GM12872 (cell line): Measurements from ENCODE around the gene PARD3B.

Source experiments
- TF ChIP-seq, protein P1 (sequence below): IDR thresholded peaks from 3 replicates; pipeline ENCODE4 v1.5.1; 2011; ENCODE audit warnings: low read depth, mild to moderate bottlenecking, low read length, moderate library complexity; ENCODE audit not compliant: insufficient read depth

The PARD3B gene

DNA sequence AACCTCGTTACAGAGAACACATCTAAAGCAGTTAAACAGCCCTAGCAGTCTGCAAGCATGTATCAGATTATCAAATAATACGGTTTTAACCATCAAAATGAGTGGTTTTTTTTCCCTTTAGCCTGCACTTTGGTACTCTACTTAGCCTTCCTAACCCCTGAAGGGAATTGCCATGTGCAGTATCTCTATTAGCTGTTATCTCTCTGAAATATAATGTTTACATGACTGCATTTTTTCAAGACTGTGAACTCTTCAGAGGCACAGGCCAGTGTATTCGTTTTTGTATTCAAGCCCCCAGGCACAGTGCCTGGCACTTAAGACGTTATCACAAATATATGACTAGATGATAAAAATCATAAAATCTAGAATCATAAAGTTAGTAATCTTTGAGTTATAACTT, 509.5 kb downstream of the PARD3B start:
- TF ChIP-seq, protein P1, sequence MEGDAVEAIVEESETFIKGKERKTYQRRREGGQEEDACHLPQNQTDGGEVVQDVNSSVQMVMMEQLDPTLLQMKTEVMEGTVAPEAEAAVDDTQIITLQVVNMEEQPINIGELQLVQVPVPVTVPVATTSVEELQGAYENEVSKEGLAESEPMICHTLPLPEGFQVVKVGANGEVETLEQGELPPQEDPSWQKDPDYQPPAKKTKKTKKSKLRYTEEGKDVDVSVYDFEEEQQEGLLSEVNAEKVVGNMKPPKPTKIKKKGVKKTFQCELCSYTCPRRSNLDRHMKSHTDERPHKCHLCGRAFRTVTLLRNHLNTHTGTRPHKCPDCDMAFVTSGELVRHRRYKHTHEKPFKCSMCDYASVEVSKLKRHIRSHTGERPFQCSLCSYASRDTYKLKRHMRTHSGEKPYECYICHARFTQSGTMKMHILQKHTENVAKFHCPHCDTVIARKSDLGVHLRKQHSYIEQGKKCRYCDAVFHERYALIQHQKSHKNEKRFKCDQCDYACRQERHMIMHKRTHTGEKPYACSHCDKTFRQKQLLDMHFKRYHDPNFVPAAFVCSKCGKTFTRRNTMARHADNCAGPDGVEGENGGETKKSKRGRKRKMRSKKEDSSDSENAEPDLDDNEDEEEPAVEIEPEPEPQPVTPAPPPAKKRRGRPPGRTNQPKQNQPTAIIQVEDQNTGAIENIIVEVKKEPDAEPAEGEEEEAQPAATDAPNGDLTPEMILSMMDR, result no peak

DNA sequence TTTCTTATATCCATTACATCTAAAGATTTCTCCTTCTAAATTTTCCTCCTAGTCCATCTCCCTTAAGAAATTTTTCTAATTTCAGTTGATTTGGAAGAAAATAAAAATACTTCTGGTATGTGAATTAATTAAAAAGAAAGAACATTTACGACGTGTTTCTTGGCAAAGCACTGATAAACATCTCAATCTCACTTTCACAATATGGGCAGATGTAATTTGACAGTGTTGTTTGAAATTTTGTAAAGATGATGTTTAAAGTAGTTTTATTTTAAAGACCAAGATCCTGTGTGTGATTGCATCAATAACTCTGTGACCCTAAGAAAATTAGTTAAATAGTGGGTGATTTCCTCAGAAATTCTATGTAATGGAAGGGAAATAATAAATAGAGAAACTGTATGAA, 510.0 kb downstream of the PARD3B start:
- TF ChIP-seq, protein P1, result no peak

DNA sequence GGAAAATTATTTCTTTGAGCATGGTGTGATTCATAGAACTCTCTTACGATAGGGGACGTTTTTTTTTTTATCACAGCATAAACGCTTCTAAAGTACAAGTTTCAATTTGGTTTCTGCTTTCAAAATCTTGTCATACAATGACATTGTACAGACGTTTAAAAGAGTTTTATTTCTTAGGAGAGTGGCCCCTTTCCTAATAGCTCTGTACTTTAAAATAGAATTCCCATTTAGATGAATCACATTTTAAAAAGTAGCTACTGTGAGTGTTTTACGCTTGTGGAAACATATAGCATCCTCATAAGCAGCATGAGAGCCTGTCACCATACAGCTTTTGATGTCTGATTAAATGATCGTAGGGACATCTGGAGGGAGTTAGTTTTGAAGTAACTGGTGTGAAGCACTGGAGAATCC, 510.9 kb downstream of the PARD3B start:
- TF ChIP-seq, protein P1, result no peak

DNA sequence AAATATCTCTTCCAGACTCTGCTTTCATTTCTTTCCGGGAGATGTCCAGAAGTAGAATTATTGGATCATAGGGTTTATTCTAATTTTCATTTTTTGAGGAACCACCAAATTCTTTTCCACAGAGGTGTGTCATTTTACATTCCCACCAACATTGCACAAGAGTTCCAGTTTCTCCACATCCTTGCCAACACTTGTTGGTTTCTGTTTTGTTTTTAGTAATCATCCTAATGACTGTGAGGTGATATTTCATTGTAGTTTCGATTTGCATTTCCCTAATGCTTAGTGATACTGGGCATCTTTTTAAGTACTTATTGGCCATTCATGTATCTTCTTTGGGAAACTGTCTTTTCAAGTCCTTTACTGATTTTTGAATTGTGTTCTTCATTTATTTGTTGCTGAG, 513.1 kb downstream of the PARD3B start:
- TF ChIP-seq, protein P1, result no peak

DNA sequence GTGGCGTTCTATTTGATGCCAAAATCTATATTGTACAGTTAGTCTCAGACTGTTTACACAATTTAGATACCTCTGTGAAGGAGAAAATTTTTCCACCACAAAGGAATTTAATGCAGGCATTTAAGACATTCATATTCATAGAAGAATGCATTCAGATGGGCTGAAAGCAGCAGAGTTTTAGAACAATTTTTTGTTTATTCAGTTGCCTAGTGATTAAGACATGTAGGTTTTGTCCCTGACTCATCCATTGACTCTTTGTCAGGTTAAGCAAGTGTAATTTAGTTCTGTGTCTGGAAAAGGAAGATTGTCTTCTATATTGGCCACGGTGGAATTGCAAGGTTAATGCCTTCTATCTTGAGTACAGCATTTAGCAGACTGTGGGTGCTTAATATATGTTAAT, 515.0 kb downstream of the PARD3B start:
- TF ChIP-seq, protein P1, result no peak

DNA sequence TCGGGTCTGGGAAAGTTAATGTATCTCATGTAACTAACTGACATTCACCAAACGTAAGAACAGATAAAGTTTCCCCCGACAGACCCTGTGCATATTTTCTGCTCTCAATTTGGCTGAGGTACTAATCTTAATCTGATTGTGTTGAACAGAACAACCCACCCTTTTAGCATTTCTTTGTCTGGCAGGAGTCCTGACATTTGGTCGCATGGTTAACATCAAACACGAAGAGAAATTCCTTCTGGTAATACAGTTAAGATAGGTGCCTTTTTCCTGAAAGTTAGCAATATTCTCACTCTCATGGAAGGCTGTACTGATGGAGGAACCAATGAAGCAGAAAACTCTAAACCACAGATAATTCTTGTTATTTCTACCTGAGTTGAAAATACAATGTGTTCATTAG, 520.8 kb downstream of the PARD3B start:
- TF ChIP-seq, protein P1, result no peak

DNA sequence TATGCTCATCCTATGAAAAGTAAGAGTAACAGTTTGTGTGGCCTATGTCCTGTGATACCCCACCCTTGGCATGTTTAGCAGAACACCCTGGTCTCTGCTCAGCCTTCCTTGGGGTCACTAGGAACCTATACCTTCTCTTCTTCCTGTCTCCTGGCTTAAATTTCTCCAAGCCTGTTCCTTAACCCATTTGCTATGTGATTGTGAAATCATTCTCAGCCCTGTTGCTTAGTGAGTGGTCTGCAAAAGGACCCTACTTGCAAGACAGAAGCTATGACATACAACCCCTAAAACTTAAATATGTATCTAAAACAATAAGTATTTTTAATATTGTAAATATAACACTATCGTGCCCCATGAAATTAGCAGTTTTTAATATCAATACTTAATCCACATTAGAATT, 524.7 kb downstream of the PARD3B start:
- TF ChIP-seq, protein P1, result no peak

DNA sequence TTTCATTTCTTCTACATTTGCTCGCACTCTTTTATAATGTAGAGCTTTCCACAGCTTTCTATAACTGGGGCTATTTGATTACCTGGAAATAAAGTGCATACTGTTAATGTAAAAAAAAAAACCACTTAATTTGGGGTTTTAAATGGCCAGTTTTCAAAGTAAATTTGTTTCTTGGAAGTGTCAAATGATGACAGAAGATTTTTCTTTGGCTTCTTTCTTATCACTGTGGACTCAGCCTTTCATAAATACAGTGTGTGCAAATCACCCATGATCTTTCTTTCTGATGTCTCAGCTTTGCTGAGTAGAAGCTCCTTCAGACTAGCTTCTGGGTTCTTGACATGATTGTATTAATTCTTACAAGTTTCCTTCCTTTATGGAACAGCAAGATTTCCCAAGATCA, 525.6 kb downstream of the PARD3B start:
- TF ChIP-seq, protein P1, result no peak
